NCI-H2196 (cell line): ENCODE measurements around the gene DNAI7.

Experiments
- DNase-seq: peaks from one replicate; lab custom pipeline; 2025; ENCODE audit not compliant: unreplicated experiment; lab: John Stamatoyannopoulos, UW

Gene DNAI7, protein sequence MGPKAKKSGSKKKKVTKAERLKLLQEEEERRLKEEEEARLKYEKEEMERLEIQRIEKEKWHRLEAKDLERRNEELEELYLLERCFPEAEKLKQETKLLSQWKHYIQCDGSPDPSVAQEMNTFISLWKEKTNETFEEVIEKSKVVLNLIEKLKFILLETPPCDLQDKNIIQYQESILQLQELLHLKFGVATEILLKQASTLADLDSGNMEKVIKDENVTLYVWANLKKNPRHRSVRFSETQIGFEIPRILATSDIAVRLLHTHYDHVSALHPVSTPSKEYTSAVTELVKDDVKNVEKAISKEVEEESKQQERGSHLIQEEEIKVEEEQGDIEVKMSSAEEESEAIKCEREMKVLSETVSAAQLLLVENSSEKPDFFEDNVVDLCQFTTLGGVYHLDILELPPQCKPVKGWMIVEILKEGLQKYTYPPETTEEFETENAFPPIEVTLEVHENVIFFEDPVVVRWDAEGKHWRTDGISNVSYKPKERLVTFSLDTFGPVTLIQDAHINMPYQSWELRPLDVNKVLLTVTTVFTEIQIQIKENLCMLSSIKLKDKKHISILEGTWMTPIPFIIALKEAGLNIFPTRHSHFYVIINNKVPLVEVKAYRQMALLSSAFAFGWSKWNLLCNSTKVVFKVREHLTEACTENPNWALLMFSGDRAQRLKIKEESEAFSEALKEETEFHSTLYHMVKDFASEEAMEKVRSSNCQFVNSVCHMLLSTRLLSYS

GRCh38 chr12:25195056-25195971 lies at the start of gene DNAI7, which contains the start of gene ETFRF1:
TSS of gene DNAI7 (minus strand) at chr12:25195160. CDS start at chr12:25195078, 82 bp downstream.
TSS of gene ETFRF1 (plus strand) at chr12:25195237. CDS start at chr12:25203957, 8,720 bp downstream.
- DNase-seq = peak; percentile 100

GRCh38 chr12:25243680-25243990 lies 48.7 kb upstream of the DNAI7 start:
- no peak for DNase-seq

DNA sequence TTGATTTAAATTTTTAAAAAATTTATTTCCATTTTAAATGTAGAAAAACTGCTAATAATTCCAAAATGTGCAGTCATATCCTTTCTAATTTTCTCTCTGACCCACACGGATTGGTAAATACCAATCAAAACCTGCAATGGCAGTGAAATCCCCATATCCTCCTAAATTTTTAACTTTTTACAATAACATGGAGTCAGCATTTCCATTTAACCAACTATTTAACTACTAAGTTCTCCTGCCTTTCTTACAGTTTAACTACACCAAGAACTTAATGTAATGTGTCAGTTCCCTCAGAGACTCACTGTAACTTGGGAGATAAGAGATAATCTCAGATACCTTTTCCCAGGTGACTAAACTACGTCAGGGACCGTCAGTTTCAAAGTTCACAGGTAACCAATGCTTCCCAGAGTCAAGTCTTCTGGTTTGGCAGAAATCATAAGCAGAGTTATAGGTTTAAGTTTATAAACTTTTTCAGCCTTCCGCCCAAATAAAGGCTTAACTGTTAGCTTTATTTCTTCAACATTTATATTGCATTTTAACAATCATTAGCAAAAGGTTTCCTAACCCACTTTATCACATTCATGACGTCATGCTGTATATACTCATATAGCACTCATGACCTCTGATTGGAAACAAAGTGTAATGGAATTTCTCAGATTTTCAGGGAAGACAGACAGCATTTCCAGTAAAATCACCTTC lies 48.2 kb upstream of the DNAI7 start:
- no peak for DNase-seq

DNA sequence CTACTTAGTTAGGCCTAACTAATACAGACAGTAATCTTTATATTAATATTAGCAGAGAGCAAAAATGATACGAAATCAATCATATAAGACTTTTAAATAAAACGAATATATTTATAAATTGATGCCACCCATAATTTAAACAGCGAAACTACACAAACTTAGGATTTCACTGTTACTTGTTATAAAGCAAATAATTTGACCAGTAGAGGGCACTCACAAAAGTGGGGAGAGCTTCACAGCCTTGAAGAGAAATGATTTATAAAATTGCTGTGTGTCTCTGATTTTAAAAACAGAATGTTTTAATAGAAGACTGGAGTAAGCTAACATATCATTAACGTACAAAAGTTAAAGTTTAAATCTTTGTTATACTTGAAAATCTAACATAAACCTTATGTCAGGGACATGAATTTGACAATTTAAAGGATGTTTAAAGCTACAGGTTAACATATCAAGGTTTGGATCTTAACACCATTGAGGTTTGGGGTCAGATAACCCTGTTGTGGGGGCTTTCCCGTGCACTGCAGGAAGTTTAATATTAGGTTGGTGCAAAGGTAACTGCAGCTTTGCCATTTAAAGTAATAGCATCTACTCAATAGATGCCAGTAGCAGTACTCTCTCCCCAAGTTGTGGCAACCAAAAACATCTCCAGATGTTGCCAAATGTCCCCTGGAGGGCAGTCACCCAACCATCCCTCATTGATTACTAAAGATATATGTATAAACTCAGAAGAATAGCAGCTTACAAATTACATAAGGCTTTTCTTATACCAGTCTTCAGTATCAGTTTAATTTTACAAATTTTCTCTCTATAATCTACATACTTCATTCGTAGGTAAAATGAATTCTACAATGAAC lies 46.4 kb upstream of the DNAI7 start:
- peak; percentile 77 for DNase-seq

DNA sequence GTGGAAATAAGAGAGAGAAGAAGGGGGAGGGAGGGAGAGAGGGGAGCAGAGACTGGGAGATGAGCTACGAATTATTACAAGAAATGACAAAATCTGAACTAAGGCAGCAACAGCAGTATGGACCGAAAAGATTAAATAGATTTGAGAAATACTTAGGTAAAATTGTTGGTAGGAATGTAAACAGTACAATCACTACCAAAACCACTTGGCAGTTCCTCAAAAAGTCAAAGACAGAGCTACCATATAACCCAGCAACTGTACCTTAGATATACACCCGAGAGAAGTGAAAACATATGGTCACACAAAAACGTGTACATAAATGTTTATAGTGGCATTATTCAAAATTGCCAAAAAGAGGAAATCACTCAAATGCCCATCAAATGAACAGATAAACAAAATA lies 41.7 kb upstream of the DNAI7 start:
- DNase-seq = no peak

GRCh38 chr12:25236190-25236589 lies 41.2 kb upstream of the DNAI7 start:
- DNase-seq = no peak

DNA sequence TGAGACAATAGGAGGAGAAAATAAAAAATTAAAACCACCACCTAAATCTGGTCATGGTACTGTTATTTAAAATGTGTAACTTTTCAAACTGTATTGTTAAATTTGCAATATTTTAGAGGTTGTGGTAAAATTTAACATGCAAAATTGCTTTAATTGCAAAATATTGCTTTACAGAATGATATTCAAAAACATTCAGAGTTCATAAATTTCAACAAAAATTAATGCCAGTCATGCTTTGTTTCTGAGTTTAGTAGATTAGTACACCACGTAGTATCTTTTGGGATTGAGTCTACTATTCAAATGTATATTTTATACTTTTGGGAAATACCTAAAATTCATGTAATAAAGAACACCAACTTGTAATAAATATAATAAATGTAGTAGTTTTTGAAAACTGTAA lies 18.4 kb upstream of the DNAI7 start:
- no peak for DNase-seq

- no peak for DNase-seq
Measured at GRCh38 chr12:25208554-25208953, 13.6 kb upstream of the DNAI7 start.

DNA sequence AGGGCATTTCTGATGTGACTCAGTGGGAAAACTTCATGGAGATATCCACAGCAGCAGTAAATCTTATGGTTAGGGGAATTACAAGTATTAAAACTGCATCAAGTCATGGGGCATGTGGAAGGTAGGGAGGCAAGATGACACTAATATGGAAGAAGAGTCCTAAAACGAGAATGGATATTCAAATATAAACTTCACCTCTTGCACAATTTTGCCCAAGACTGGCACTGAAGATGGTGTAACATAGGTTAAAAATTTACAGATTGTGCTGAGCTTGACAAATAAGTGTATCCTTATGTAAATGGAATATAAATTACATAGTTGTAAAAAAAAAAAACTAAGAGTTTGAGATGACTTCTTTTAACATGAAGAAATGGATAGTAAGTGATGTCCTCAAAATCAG lies 12.9 kb upstream of the DNAI7 start:
- no peak for DNase-seq

DNA sequence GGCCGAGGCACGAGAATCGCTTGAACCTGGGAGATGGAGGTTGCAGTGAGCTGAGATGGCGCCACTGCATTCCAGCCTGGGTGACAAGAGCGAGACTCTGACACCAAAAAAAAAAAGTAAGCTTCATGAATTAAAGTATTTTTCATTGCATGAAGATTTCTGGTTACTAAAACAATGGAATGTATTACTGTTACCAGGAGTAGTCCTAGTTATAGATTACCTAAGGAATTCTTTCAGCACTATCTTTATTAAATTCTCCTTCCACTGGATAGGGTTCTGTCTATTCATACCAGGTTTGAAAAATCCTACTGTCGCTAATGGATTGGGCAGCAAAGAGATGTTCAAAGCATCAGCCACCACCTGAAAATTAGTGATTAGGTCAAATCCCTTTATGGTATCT lies 12.5 kb upstream of the DNAI7 start:
- no peak for DNase-seq

DNA sequence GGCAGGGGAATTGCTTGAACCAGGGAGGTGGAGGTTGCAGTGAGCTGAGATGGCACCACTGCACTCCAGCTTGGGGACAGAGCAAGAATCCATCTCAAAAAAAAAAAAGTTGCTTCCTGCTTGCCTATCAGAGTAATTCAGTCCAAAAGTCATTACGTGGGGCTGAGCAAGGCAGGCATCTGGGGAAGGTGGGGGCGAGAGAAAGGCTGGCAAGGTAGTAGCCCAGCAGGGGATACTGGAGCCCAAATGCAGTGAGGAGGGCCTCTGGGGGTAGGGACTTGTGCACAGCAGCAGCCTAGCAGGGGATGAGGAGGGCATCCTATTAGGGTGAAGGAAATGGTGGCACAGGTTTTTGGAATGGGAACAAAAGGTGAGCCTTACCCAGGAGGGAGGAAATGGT lies 7.2 kb upstream of the DNAI7 start:
- DNase-seq = no peak

- DNase-seq = no peak
Measured at GRCh38 chr12:25200703-25201102, 5.7 kb upstream of the DNAI7 start.

DNA sequence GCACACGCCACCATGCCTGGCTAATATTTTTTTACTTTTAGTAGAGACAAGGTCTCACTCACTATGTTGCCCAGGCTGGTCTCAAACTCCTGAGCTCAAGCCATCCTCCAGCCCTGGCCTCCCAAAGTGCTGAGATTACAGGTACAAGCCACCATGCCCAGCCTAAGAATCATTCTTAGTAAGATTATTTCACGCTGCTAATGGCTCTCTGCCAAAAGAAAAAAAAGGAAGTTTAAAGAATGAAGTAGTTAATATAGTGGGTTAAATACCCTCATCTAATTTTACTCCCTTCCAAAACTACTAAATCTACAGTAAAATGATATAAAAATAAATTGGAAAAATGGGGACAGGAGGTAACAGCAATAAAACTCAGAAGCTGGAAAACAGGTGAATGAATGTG lies 2.6 kb upstream of the DNAI7 start:
- no peak for DNase-seq

DNA sequence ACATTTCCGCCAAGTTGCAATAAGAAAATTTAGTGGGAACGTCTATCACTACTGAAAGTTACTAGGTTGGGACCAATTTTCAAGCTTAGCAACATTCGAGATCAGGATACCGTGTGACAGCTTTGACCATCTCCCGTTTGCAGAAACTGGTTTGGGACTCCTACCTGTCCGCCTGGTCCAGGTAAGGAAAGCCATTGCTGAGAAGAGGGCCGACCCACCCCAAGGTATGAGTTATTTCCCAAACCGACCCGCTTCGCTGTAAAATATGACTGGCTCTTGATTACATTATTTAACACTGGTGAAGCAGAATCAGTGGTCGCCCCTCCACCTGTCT lies 271 bp downstream of the DNAI7 start:
- no peak for DNase-seq

- DNase-seq = no peak
Measured at GRCh38 chr12:25194214-25194613, 746 bp downstream of the DNAI7 start.

DNA sequence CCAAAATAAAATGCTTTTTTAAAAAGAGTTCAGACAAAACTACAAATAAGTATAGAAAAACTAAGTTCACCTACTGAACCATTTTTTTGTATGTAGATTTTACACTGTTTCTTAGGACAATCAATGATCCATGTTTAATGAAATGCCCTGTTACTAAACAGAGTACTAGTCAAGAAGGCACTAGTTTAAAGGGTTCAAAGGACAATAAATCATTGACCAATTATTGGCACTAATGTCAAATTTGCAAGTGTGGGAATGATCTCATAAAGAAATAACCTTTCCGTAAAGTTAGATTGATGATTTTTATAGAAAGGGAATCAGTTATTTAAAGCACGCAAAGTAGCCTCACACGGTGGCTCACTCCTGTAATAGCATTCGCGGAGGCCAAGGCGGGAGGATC lies 4.2 kb downstream of the DNAI7 start:
- no peak for DNase-seq

DNA sequence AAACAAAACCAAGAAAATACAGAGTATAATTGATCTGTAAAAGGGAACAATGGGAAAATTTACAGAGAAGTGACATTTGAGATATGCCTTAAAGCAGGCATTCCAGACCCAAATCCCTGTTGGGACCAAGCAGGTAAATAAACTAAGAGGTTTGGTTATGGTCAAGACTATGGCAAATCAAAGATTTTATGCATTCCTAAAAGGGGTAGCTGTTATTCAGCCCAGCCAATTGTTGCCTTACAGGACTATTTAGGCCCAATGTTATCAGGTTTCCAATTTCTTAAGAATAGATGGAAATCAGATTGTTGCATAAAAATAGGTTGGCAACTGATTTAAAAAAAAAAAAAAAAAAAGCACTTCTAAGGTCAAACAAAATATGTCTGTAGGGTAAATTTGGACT lies 5.3 kb downstream of the DNAI7 start:
- no peak for DNase-seq

DNA sequence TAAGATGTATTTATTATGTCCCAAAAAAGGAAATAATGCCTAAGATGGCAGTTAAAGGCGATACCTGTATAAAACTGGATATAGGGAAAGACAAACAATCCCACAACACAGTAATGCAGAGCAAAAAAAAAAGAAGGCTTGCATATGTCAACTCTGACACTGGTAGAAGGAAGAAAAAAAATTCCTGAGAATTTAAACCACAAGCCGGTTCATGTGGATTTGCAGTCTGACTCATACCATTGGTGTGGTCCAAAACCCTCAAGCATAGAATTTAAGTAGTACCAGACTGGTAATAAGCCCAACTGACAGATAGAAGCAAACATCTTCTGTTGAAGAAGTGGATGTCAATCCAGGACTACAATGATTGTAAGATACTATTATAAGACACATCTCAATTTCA lies 7.2 kb downstream of the DNAI7 start:
- no peak for DNase-seq

GRCh38 chr12:25186788-25187402 lies 8.1 kb downstream of the DNAI7 start:
- no peak for DNase-seq
